Heart left ventricle (tissue), 16 donors: ENCODE measurements around the gene PTGS1. TPM values are rescaled to one million over a fixed set of nuclear protein-coding genes. Genes with fewer than 3 reads are reported as not detected.

Experiments used
- ATAC-seq, 4 donors: fragments of 200-7000 bp; cut with Tn5 transposase; one replicate each; pipeline ENCODE4 v1.9.1; 2020 to 2022; ENCODE audit warnings: moderate library complexity in 4 of 4, mild to moderate bottlenecking in 3 of 4, moderate number of reproducible peaks in 1 of 4
- DNase-seq, 5 donors: peaks; one replicate each; pipeline ENCODE4 v3.0.0-alpha.2; 2020
- H3K27ac ChIP-seq, 12 donors: fragments of 200-600 bp; sonication (generic) in 4 of 12; one replicate each; pipeline versions ENCODE4 v1.5.0 to v1.8.0; 2016 to 2022; ENCODE audit warnings: mild to moderate bottlenecking in 2 of 12
- H3K27me3 ChIP-seq, 9 donors: fragments of 200-600 bp; sonication (generic) in 2 of 9; one replicate each; pipeline versions ENCODE4 v1.5.1 to v1.8.0; 2016 to 2022; ENCODE audit warnings: mild to moderate bottlenecking in 3 of 9
- H3K36me3 ChIP-seq, 9 donors: fragments of 200-600 bp; sonication (generic) in 2 of 9; one replicate each; pipeline versions ENCODE4 v1.5.0 to v1.8.0; 2018 to 2022; ENCODE audit warnings: mild to moderate bottlenecking in 2 of 9
- H3K4me1 ChIP-seq, 12 donors: fragments of 200-600 bp; sonication (generic) in 4 of 12; one replicate each; pipeline versions ENCODE4 v1.5.0 to v1.8.0; 2016 to 2022; ENCODE audit warnings: mild to moderate bottlenecking in 3 of 12
- H3K4me3 ChIP-seq, 12 donors: fragments of 200-600 bp; sonication (generic) in 4 of 12; one replicate each; pipeline versions ENCODE4 v1.5.0 to v1.8.0; 2017 to 2022; ENCODE audit warnings: mild to moderate bottlenecking in 9 of 12, moderate library complexity in 4 of 12
- H3K9me3 ChIP-seq, 12 donors: fragments of 200-600 bp; sonication (generic) in 4 of 12; one replicate each; pipeline versions ENCODE4 v1.5.0 to v1.8.0; 2016 to 2022; ENCODE audit warnings: mild to moderate bottlenecking in 1 of 12
- POLR2A ChIP-seq, 2 donors: fragments of 450-650 bp; IDR thresholded peaks; one replicate each; pipeline ENCODE4 v1.6.1; 2017; ENCODE audit warnings: antibody characterized with exemption in 2 of 2, mild to moderate bottlenecking in 2 of 2, moderate library complexity in 2 of 2
- WGBS, 4 donors: extraction: QIAGEN DNeasy Blood & Tissue Kit in 2 of 4; methylation state at CpG; one replicate each; pipeline versions ENCODE4 v1.1.5 to v1.1.7; 2013 to 2018; 5-methylcytosine and 5-hydroxymethylcytosine counted together
- intact Hi-C, 10 donors: fragments of 100-400 bp; cut with DNase I; formaldehyde crosslinking; loops; one replicate each; pipeline versions ENCODE4 v1.11.1 to v1.14.2; 2022
- polyA plus RNA-seq, 2 donors: library from polyadenylated mRNA; stranded (reverse); fragments of 200-250 nt; gene quantifications; one replicate each; pipeline ENCODE4 v1.2.3, GENCODE V29; 2013
- total RNA-seq, 9 donors: library from RNA; depleted of rRNA in 2 of 9; stranded (reverse); fragments of >200 nt in 2 of 9; fragmentation: NEBNext Ultra II Directional in 3 of 9; extraction: Animal tissue kit (Norgen Biotek cat#: 25700) in 3 of 9; gene quantifications; one replicate each; pipeline versions ENCODE4 v1.1.0 to v1.2.4, GENCODE V29; 2016 to 2023
- TF ChIP-seq, protein P1 (sequence below), 12 donors: fragments of 200-600 bp; sonication (generic) in 4 of 12; IDR thresholded peaks; one replicate each; pipeline versions ENCODE4 v1.5.0 to v1.8.0; 2018 to 2022; ENCODE audit warnings: antibody characterized with exemption in 12 of 12, mild to moderate bottlenecking in 5 of 12
- donor health status: ischemic (EF 13 %, LVEDD 7.1; RV severe dilation, severe dysfunction).
- donor health status: healthy with polysubstance abuse.
- donor health status: DM: no; HTN: yes; CAD: no.
- donor health status: DM: no; HTN: no; CAD: no.
- donor health status: ischemic (EF 25% LVEDD 6.9; RV normal size, moderate dysfunction).
- donor health status: ischemic (EF 25% LVEDD 5.7; RV mildly dilated, moderate dysfunction).
- donor health status: healthy.
- donor health status: DM: yes; HTN: yes; CAD: no.
- donor health status: ischemic (EF 35%, LVEDD 5.7; RV mildly dilated, moderate dysfunction).
- donor health status: nonischemic (EF 11% LVEDD 7.7; RV severe dilation, severe dysfunction).
- donor health status: DM: yes; HTN: yes; CAD: no.
- donor health status: PGD.
- donor health status: ischemic (EF 29% LVEDD 5.4; RV normal size, mild dysfunction).
- donor health status: nonischemic (EF 23%, LVEDD 6.1; RV moderate dilation, normal function).

Gene PTGS1
- total and polyA plus RNA-seq, 11 donors = 0.91 to 24.7 (median 6.3) TPM

DNA sequence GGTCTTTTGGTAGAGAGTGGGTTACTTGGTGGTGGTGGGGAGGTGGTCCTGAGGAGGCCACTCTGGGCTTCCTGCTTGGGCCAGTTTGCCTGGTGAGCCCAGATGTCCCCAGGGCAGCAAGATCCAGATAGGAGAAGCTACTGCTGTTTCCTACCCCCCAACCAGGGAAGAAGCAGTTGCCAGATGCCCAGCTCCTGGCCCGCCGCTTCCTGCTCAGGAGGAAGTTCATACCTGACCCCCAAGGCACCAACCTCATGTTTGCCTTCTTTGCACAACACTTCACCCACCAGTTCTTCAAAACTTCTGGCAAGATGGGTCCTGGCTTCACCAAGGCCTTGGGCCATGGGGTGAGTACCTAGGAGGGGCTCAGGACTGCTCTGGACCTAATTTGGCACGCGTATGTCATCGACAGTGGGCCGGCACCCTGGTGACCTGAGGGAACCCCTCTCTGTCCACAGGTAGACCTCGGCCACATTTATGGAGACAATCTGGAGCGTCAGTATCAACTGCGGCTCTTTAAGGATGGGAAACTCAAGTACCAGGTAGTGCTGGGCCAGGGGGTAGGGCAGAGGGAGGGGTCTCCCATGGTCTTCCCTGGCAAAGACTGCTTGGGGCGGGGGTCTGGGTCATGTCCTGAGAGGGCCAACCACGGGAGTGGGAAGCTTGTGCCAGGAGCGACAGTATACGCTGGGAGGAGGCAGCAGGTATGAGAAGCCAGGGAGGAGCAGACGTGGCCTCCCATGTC is 10.6 kb downstream of the PTGS1 start:
- ATAC-seq = no peak
- Histone ChIP-seq H3K4me3 (no peak overlapping the region), H3K36me3 (peaks cover 0 to 9% (median 0%) of the 10 kb centered on the region in 9 donors), H3K27ac (no peak overlapping the region), H3K4me1 (peaks cover 0 to 15% (median 5%) of the 10 kb centered on the region in 12 donors), H3K9me3 (peaks cover 0 to 11% (median 0%) of the 10 kb centered on the region in 12 donors), H3K27me3 (no peaks in the 10 kb centered on the region)
- TF ChIP-seq, protein P1, sequence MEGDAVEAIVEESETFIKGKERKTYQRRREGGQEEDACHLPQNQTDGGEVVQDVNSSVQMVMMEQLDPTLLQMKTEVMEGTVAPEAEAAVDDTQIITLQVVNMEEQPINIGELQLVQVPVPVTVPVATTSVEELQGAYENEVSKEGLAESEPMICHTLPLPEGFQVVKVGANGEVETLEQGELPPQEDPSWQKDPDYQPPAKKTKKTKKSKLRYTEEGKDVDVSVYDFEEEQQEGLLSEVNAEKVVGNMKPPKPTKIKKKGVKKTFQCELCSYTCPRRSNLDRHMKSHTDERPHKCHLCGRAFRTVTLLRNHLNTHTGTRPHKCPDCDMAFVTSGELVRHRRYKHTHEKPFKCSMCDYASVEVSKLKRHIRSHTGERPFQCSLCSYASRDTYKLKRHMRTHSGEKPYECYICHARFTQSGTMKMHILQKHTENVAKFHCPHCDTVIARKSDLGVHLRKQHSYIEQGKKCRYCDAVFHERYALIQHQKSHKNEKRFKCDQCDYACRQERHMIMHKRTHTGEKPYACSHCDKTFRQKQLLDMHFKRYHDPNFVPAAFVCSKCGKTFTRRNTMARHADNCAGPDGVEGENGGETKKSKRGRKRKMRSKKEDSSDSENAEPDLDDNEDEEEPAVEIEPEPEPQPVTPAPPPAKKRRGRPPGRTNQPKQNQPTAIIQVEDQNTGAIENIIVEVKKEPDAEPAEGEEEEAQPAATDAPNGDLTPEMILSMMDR (IDR thresholded peaks at IDR 0.05) = no peak
- no peak for TF ChIP-seq POLR2A (IDR thresholded peaks at IDR 0.05)
- WGBS, 4 donors = 90 to 94% (median 93%) methylated on average over 13 to 14 of the region's 14 CpGs
- no peak for DNase-seq
- intact Hi-C loops = no loop called here

DNA sequence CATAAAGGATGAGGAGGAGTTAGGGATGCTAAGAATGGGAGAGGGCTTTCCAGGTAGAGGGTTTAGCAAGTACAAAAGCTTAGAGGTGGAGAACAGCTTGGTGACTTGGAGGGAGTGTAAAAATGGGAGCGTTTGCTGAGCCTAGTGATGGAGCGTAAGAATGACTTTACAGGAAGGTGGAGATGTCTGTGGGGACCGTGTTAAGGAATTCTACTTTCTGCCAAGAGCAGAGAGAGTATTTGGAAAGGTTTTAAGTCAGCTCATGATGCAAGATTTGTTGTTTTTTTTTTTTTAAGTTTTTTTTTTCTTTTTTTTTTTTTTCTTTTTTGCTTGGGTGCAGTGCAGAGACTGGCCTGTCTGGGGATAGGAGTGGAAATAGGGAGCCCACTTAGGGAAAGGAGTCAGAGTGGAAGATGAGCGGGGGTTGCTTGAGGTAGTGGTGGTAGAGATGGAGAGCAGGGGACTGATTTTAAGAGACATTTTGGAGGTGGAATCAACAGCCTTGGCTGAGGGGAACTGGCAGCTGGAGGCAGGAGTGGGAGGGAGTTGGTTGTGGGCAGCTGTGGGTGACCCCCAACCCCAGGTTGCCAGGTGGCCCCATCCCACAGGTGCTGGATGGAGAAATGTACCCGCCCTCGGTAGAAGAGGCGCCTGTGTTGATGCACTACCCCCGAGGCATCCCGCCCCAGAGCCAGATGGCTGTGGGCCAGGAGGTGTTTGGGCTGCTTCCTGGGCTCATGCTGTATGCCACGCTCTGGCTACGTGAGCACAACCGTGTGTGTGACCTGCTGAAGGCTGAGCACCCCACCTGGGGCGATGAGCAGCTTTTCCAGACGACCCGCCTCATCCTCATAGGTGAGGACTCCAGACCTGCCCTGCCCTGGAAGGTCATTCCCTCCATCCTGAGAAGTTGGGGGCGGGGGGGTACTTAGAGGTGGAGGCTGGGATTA is 12.4 kb downstream of the PTGS1 start:
- H3K36me3 ChIP-seq = peaks cover 0 to 9% (median 0%) of the 10 kb centered on the region in 9 donors
- H3K9me3 ChIP-seq = peaks cover 0 to 11% (median 0%) of the 10 kb centered on the region in 12 donors
- 57 to 74% (median 69%) methylated on average over 15 to 16 of the region's 16 CpGs for WGBS, 4 donors
- H3K27me3 ChIP-seq = no peaks in the 10 kb centered on the region
- no peaks in the 10 kb centered on the region for H3K4me1 ChIP-seq
- intact Hi-C loops = no loop called here
- no peak overlapping the region for H3K4me3 ChIP-seq
- TF ChIP-seq, protein P1 (IDR thresholded peaks at IDR 0.05) = no peak
- peak in 3 of 4 donors; percentile 16 to 64 (median 41) for ATAC-seq
- H3K27ac ChIP-seq = peak overlapping the region in 1 of 12 donors; percentile 45
- DNase-seq = no peak

DNA sequence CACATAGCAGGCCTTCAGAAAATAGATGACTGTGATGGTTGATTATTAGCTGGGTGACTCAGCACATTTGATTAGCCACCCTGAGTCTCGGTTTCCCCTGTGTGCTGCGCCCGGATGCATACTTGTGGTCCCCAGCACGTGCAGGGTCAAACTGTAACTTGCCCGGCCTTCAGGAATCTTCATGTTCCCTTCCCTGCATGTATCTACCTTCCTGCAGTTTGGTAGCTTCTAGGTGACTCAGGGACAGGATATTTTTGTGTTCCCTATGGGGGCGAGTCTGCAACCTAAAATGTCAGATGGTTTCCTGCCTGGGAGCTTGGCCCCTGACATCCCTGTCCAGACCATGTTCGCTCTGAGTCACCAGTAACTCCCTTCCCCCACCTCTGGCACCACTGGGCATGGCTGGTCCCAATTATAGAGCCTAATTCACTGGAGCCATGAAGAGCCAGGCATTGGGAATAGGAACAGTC is 13.2 kb downstream of the PTGS1 start:
- H3K36me3 ChIP-seq = peaks cover 0 to 9% (median 0%) of the 10 kb centered on the region in 9 donors
- H3K4me1 ChIP-seq = no peaks in the 10 kb centered on the region
- TF ChIP-seq, protein P1 (IDR thresholded peaks at IDR 0.05) = no peak
- no peak for TF ChIP-seq POLR2A (IDR thresholded peaks at IDR 0.05)
- intact Hi-C loops = no loop called here
- 80 to 89% (median 85%) methylated on average over 6 to 7 of the region's 7 CpGs for WGBS, 4 donors
- H3K27ac ChIP-seq = peak overlapping the region in 1 of 12 donors; percentile 45
- ATAC-seq = peak in 3 of 4 donors; percentile 39 to 70 (median 67)
- no peak overlapping the region for H3K4me3 ChIP-seq
- no peaks in the 10 kb centered on the region for H3K27me3 ChIP-seq
- peaks cover 0 to 11% (median 0%) of the 10 kb centered on the region in 12 donors for H3K9me3 ChIP-seq
- no peak for DNase-seq
